GM18951 (cell line): Measurements from ENCODE around the gene FAF1.

ENCODE experiments used
- POLR2A ChIP-seq: IDR thresholded peaks from 4 replicates; pipeline ENCODE4 v1.6.1; 2011; ENCODE audit warnings: mild to moderate bottlenecking; ENCODE audit not compliant: insufficient read length, insufficient read depth; ENCODE audit errors: extremely low read depth
- in situ Hi-C: fragments of 300-500 bp; cut with MboI; formaldehyde crosslinking; loops from one replicate; pipeline ENCODE4 v1.12.0; 2022; ENCODE audit warnings: low sequenced_read_pairs, mixed read lengths, inconsistent platforms; ENCODE audit not compliant: unreplicated experiment

FAF1 gene

GRCh38 chr1:50474859-50475809, 484.9 kb downstream of the FAF1 start:
- TF ChIP-seq POLR2A: no peak
- in situ Hi-C loops: no loop called here

GRCh38 chr1:50473513-50473912, 486.6 kb downstream of the FAF1 start:
- in situ Hi-C loops: no loop called here

GRCh38 chr1:50471967-50472366, 488.1 kb downstream of the FAF1 start:
- TF ChIP-seq POLR2A: no peak
- in situ Hi-C loops: no loop called here

More at GRCh38 chr1:50473513-50473912, 486.6 kb downstream of the FAF1 start:
- TF ChIP-seq POLR2A: no peak

GRCh38 chr1:50462964-50463363, 497.1 kb downstream of the FAF1 start:
- no peak for TF ChIP-seq POLR2A
- in situ Hi-C loops: no loop called here

- no peak for TF ChIP-seq POLR2A
- in situ Hi-C loops: no loop called here
These were observed 501.6 kb downstream of the FAF1 start for GRCh38 chr1:50458507-50458906.

GRCh38 chr1:50454911-50455310, 505.2 kb downstream of the FAF1 start:
- TF ChIP-seq POLR2A: no peak
- in situ Hi-C loops: no loop called here

- in situ Hi-C loops: no loop called here
- no peak for TF ChIP-seq POLR2A
These were observed 506.8 kb downstream of the FAF1 start for GRCh38 chr1:50453266-50453665.

GRCh38 chr1:50452700-50453099, 507.4 kb downstream of the FAF1 start:
- in situ Hi-C loops: no loop called here

GRCh38 chr1:50450861-50451653, 509.0 kb downstream of the FAF1 start:
- in situ Hi-C loops: no loop called here
- no peak for TF ChIP-seq POLR2A

More at GRCh38 chr1:50452700-50453099, 507.4 kb downstream of the FAF1 start:
- TF ChIP-seq POLR2A: no peak

GRCh38 chr1:50447961-50448360, 512.1 kb downstream of the FAF1 start:
- TF ChIP-seq POLR2A: no peak
- in situ Hi-C loops: no loop called here

- in situ Hi-C loops: no loop called here
- TF ChIP-seq POLR2A: no peak
These were observed 518.9 kb downstream of the FAF1 start for GRCh38 chr1:50441183-50441582.

- in situ Hi-C loops: no loop called here
These were observed 521.1 kb downstream of the FAF1 start for GRCh38 chr1:50438945-50439344.

GRCh38 chr1:50436489-50436888, 523.6 kb downstream of the FAF1 start:
- in situ Hi-C loops: no loop called here
- TF ChIP-seq POLR2A: no peak

More at GRCh38 chr1:50438945-50439344, 521.1 kb downstream of the FAF1 start:
- no peak for TF ChIP-seq POLR2A
